CD4-positive, alpha-beta T cell treated with Interferon alpha-2 for 1 hour (primary cell): ENCODE measurements around the gene MTO1.
"Not testable (repeated sequence)": the region's sequence is repeated elsewhere in the genome, so short reads cannot be mapped to it uniquely, and the experiment has no call there.

Source experiments
- DNase-seq, 2 donors: peaks; one replicate each; pipeline ENCODE4 v3.0.0-alpha.2; 2020 to 2022

MTO1 gene, protein sequence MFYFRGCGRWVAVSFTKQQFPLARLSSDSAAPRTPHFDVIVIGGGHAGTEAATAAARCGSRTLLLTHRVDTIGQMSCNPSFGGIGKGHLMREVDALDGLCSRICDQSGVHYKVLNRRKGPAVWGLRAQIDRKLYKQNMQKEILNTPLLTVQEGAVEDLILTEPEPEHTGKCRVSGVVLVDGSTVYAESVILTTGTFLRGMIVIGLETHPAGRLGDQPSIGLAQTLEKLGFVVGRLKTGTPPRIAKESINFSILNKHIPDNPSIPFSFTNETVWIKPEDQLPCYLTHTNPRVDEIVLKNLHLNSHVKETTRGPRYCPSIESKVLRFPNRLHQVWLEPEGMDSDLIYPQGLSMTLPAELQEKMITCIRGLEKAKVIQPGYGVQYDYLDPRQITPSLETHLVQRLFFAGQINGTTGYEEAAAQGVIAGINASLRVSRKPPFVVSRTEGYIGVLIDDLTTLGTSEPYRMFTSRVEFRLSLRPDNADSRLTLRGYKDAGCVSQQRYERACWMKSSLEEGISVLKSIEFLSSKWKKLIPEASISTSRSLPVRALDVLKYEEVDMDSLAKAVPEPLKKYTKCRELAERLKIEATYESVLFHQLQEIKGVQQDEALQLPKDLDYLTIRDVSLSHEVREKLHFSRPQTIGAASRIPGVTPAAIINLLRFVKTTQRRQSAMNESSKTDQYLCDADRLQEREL

DNA sequence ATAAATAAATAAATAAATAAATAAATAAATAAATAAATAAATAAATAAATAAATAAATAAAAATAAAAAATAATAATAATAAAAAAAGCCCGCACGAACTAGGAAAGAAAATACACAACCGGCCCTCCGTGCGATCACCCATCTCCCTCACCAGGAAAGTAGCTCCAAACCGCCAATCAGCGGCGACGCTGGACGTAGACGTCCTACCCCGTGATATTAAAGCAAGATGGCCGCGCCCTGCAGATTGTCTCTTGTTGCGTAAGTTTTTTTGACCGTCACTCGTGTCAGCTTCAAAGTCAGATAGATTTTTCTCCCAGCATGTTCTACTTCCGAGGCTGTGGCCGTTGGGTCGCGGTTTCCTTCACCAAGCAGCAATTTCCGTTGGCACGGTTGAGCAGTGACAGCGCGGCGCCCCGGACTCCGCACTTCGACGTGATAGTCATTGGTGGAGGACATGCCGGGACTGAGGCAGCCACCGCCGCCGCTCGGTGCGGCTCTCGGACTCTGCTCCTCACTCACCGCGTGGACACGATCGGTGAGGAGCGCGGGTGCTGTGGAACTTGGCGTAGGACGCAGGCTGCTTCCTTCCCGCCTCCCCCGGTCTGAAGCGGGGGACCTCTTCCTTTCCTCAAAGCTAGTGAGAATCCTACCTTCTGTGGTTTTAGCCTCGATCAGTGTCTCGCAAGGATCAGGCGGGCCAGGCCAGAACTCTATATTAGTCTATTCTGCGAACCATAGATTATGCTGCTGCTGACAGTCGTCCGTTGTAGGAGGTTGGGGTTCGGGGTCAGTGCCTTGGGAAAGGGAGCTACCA is at the start of gene MTO1:
Gene MTO1, plus strand, starts transcription at position 201 of the 814 bp plus-strand sequence. Its CDS starts 118 bp downstream, at position 319.
- DNase-seq, result peak; percentile 85 to 89

DNA sequence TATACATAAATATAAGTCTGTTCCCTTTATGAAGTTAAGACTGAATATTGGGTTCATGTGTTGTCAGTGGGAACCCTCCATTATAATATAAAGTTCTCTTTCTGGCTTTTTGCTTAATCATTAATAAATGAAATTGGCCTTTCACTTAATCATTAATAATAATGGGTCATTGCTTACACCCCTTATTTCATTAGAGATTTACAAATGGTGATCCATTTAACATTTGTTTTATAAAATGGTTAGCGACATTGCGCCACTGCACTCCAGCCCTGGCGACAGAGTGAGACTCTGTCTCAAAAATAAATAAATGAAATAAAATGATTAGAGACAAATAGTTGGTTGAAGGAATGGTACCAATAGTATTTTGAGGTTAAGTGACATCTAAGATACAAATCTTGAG is 48.4 kb upstream of the MTO1 start:
- DNase-seq, result no peak

DNA sequence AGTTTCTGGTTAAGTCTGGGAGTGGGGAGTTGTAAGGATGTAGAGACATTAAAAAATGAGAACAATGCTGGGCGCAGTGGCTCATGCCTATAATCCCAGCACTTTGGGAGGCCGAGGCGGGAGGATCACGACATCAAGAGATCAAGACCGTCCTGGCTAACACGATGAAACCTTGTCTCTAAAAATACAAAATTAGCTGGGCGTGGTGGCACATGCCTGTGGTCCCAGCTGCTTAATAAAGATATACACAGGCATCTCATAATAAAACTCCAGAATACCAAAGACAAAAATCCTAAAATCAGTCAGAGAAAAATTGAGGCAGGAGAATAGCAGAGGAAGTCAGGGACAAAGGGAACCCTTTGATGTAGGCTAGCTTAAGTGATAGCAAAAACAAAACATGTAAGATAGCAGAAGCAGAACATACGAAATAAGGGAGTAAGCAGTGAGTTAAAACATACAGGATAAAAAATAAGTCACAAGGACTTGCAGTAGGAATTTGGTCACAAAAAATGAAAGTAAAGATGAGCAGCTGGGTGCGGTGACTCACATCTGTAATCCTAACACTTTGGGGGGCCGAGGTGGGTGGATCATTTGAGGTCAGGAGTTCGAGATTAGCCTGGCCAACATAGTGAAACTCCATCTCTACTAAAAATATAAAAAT is 43.3 kb upstream of the MTO1 start:
- peak in 1 of 2 donors; percentile 14 for DNase-seq

DNA sequence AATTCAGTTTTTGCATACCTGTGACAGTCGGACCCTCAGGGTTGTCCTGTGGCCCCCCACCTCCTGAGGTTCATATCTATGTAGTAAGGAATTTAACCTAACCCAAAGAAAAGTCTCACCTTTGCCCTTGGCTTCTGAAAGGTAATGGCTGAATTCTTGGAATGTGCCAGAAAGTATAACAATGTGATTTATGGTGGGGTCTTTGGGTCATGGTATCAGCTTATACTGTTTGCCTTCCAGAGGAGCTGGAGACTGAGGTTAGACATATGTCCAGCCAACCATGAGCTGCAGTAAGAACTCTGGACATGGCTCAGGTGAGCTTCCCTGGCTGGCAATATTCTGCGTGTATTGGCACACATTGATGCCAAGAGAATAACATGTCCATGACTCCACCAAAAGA is 40.0 kb upstream of the MTO1 start:
- no peak for DNase-seq

DNA sequence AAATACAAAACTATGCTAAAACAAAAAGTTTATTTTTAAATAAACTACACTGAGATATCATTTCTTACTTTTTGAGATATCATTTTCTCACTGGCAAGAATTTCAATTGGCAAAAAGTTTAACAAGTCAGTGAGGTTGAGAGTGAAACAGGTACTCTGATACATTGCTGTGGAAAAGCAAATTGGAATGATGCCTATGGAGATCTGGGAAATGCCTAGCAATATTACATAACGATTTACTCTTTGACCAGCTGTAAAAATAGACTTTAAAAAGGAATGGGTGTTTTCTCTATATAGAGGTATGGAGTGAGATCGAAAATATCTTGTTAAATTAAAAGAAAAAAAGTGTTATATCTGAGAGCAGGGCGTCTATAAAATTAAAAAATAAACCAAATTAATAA is 26.3 kb upstream of the MTO1 start:
- no peak for DNase-seq

DNA sequence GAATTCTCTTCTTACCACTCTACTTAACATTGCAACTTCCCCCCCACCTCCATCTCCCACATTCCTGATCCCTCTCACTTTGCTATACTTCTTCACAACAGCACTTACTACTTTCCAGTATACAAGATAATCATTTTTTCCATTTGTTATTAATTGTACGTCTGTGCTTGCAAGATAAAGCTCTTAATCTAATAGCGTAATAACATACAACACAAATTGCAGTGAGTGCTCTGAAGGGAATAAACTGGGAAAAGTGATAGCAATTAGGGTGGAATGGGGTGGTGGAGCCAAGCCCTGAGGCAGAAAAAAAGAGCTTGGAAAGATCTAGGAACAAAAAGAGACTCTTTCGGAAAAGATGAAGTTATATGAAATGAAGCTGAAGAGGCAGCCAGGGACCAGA is 18.0 kb upstream of the MTO1 start:
- DNase-seq, result no peak

DNA sequence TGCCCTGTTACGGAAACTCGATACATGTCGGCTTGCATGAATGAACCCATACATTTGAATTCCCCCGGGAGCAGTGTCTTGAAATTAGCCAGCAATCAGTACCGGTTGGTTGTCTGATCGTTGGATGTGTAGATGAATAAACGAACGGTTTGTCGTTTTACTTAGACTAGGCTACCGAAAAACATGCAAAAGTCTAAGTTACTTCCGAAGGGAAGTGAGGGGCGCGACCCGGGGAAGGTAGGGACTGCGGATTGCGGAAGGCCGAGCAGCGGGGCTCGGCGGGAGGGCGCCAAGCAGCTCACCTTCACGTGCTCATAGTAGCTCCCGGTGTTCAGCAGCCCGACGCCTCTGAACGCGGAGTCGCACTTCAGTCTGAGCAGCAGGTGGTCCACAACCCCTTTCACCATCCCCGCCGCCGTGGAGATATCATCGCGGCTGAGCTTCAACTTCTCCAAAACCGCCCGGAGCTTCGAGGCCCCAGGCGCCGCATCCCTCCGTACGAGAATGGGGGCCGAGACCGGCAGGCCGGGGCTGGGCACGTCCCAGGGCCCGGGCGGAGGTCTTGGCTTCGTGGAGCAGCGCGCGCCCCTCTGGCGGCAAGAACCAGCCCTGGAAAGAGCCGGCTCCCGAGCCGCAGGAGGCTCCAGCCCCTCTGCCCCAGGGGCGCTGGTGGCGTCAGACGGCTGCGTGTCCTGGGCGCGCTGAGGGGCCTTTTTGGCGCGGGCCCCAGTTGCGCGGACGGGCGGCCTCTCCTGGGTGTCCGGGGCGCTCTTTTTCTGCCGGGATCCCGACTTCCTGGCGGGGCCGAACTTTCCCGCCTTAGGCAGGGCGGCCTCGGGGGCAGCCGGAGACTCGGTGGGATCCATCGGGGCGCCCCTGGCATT is 10.1 kb upstream of the MTO1 start:
- DNase-seq, result peak; percentile 39 to 55

- peak; percentile 89 to 91 for DNase-seq
These were observed 9.5 kb upstream of the MTO1 start, which contains the start of gene CGAS for GRCh38 chr6:73452107-73452461. Gene CGAS (minus strand): TSS chr6:73452297. CDS start chr6:73452181, 116 bp downstream.

DNA sequence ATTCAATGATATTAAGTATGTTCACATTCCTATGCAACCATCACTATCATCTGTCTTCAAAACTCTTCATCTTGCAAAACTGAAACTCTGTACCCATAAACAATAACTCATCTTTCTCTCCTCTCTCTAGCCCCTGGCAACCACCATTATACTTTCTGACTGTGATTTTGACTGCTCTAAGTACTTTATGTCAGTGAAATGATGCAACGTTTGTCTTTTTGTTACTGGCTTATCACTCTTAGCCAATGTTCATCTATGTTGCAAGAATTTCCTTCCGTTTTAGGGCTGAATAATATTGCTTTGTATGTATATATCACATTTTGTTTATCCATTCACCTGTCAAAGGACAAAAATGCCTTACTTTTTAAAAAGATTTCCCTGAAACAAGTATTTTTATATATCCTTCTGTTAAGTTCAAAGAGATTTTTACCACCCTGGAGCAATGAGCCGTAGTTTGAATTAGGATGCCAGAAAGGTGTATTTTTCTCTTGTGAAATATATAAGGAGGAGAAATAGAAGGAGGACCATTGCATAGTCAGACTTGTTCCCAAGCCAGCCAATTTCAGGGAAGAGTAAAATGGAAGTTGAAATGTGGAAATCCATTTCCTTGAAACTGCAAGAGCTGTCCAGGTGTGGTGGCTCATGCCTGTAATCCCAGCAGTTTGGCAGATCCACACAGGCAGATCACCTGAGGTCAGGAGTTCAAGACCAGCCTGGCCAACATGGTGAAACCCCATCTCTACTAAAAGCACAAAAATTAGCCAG is 5.5 kb upstream of the MTO1 start:
- no peak for DNase-seq

GRCh38 chr6:73459474-73459873 is 2.1 kb upstream of the MTO1 start:
- not testable (repeated sequence) for DNase-seq

GRCh38 chr6:73460056-73460455 is 1.5 kb upstream of the MTO1 start:
- DNase-seq, result no peak

- peak in 1 of 2 donors; percentile 25 for DNase-seq
These were observed 10.3 kb downstream of the MTO1 start for GRCh38 chr6:73471686-73472290.

- no peak for DNase-seq
These were observed 15.2 kb downstream of the MTO1 start for GRCh38 chr6:73476723-73477122.

DNA sequence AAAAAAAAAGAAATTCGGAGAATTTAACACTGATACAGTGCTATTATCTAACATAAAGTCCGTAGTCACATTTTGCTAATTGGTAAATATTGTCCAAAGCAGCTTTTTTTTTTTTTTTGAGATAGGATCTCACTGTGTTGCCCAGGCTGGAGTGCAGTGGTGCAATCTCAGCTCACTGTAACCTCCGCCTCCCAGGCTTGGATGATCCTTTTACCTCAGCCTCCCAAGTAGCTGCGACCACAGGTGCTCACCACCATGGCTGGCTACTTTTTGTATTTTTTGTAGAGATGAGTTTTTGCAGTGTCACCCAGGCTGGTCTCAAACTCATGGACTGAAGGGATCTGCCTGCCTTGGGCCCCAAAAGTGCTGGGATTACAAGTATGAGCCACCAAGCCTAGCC is 15.9 kb downstream of the MTO1 start:
- DNase-seq, result no peak

DNA sequence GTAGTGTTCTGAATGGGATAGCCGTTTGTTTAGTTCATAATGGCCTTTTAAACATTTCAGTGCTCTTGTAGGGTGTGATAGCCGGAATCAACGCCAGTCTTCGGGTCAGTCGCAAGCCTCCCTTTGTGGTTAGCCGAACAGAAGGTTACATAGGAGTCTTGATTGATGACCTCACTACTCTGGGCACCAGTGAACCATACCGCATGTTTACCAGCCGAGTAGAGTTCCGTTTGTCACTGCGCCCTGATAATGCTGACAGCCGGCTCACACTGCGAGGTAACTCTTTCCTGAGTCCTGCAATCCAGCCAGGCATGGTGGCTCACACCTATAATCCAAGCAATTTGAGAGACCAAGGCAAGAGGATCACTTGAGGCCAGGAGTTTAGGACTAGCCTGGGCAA is 20.4 kb downstream of the MTO1 start:
- no peak for DNase-seq

- no peak for DNase-seq
These were observed 22.9 kb downstream of the MTO1 start for GRCh38 chr6:73484438-73484837.

DNA sequence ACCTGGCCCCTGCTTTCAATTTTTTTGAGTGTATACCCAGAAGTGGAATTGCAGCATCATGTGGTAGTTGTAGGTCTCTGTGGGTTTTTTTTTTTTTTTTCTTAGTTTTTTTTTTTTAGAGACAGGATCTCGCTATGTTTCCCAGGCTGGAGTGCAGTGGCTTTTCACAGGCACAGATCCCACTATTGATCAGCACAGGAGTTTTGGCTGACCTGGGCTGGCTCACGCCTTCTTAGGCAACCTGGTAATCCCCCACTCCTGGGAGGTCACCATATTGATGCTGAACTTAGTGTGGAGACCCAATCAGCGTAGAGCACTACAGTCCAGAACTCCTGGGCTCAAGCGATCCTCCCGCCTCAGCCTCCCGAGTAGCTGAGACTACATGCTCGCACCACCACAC is 25.9 kb downstream of the MTO1 start:
- DNase-seq, result no peak

- no peak for DNase-seq
These were observed 29.8 kb downstream of the MTO1 start for GRCh38 chr6:73491377-73491776.

GRCh38 chr6:73497915-73498314 is 36.4 kb downstream of the MTO1 start:
- DNase-seq, result no peak

- DNase-seq, result no peak
These were observed 41.7 kb downstream of the MTO1 start for GRCh38 chr6:73503027-73503772.
